Tongue (tissue), 2 donors: ENCODE data around the gene THRB. TPM values are rescaled to one million over a fixed set of nuclear protein-coding genes. Genes with fewer than 3 reads are reported as not detected.

Experiments
- DNase-seq: peaks from one replicate; pipeline ENCODE4 v3.0.0-alpha.2; 2015
- total RNA-seq: library from RNA; depleted of rRNA; stranded (reverse); fragments of >200 nt; gene quantifications from one replicate; pipeline ENCODE4 v1.2.3, GENCODE V29; 2014

The THRB gene
- total RNA-seq, 1 donor from 2014 or later, result 3.4 TPM

GRCh38 chr3:24263069-24263668 lies 231.5 kb downstream of the THRB start:
- peak; percentile 31 for DNase-seq

- no peak for DNase-seq
Observed at GRCh38 chr3:24261521-24261920, 233.1 kb downstream of the THRB start.

- no peak for DNase-seq
Observed at GRCh38 chr3:24259901-24260512, 234.6 kb downstream of the THRB start.

GRCh38 chr3:24258727-24259600 lies 235.7 kb downstream of the THRB start:
- no peak for DNase-seq

- DNase-seq, result no peak
Observed at GRCh38 chr3:24258260-24258659, 236.4 kb downstream of the THRB start.

GRCh38 chr3:24255414-24255813 lies 239.2 kb downstream of the THRB start:
- no peak for DNase-seq

GRCh38 chr3:24254649-24255048 lies 240.0 kb downstream of the THRB start:
- DNase-seq, result no peak

GRCh38 chr3:24253336-24253735 lies 241.3 kb downstream of the THRB start:
- no peak for DNase-seq

GRCh38 chr3:24249523-24249922 lies 245.1 kb downstream of the THRB start:
- DNase-seq, result no peak

GRCh38 chr3:24245056-24245455 lies 249.6 kb downstream of the THRB start:
- DNase-seq, result no peak

- DNase-seq, result no peak
Observed at GRCh38 chr3:24244491-24244890, 250.2 kb downstream of the THRB start.

GRCh38 chr3:24242012-24242698 lies 252.5 kb downstream of the THRB start:
- DNase-seq, result peak; percentile 87

- no peak for DNase-seq
Observed at GRCh38 chr3:24240306-24240705, 254.3 kb downstream of the THRB start.

- DNase-seq, result peak; percentile 84
Observed at GRCh38 chr3:24237971-24238706, 256.5 kb downstream of the THRB start.

GRCh38 chr3:24235121-24235520 lies 259.5 kb downstream of the THRB start:
- DNase-seq, result no peak

- DNase-seq, result no peak
Observed at GRCh38 chr3:24232784-24233183, 261.9 kb downstream of the THRB start.

- no peak for DNase-seq
Observed at GRCh38 chr3:24229468-24230221, 265.0 kb downstream of the THRB start.

- no peak for DNase-seq
Observed at GRCh38 chr3:24227635-24228034, 267.0 kb downstream of the THRB start.

- DNase-seq, result no peak
Observed at GRCh38 chr3:24226397-24226796, 268.3 kb downstream of the THRB start.

GRCh38 chr3:24225385-24225950 lies 269.2 kb downstream of the THRB start:
- no peak for DNase-seq
